Calu3 (cell line): Measurements from ENCODE around the gene NNMT. TPM values are rescaled to one million over a fixed set of nuclear protein-coding genes. Genes with fewer than 3 reads are reported as not detected.

ENCODE experiments used
- BruUV-seq: library from RNA; stranded (reverse); fragments of 400-500 nt; replicated peaks from 2 replicates; lab custom pipeline; 2021; lab: Mats Ljungman, UMichigan
- CTCF ChIA-PET: fragments of 300-600 bp; sonication (Branson Sonifier 250); formaldehyde crosslinking; loops from one replicate; lab custom pipeline; 2022; ENCODE audit warnings: antibody characterized with exemption; lab: Charles Lee
- DNase-seq: peaks from one replicate; pipeline ENCODE4 v3.0.0; 2022
- H3K27ac Mint-ChIP-seq: one replicate; pipeline ENCODE4 v1.8.0; 2022; ENCODE audit warnings: mixed read lengths; ENCODE audit not compliant: unreplicated experiment
- H3K27me3 Mint-ChIP-seq: one replicate; pipeline ENCODE4 v1.8.0; 2022; ENCODE audit warnings: mixed read lengths; ENCODE audit not compliant: unreplicated experiment
- H3K36me3 Mint-ChIP-seq: one replicate; pipeline ENCODE4 v1.8.0; 2022; ENCODE audit warnings: mild to moderate bottlenecking, moderate library complexity, mixed read lengths; ENCODE audit not compliant: insufficient read depth, unreplicated experiment
- H3K4me1 Mint-ChIP-seq: one replicate; pipeline ENCODE4 v1.8.0; 2022; ENCODE audit warnings: mild to moderate bottlenecking, low read depth, mixed read lengths; ENCODE audit not compliant: unreplicated experiment
- H3K4me3 Mint-ChIP-seq: one replicate; pipeline ENCODE4 v1.8.0; 2022; ENCODE audit warnings: mild to moderate bottlenecking, low read depth, moderate library complexity, mixed read lengths; ENCODE audit not compliant: unreplicated experiment
- H3K9me3 Mint-ChIP-seq: one replicate; pipeline ENCODE4 v1.8.0; 2022; ENCODE audit warnings: low read depth, mixed read lengths; ENCODE audit not compliant: unreplicated experiment
- intact Hi-C: fragments of 100-400 bp; cut with micrococcal nuclease; formaldehyde crosslinking; loops from one replicate; pipeline ENCODE4 v1.10.0; 2022; ENCODE audit not compliant: unreplicated experiment
- total RNA-seq: library from RNA; stranded (reverse); gene quantifications from 2 replicates; pipeline ENCODE4 v1.2.3, GENCODE V29; 2022
- TF ChIP-seq, protein P1 (sequence below): fragments of 200-600 bp; IDR thresholded peaks from one replicate; pipeline ENCODE4 v1.8.0; 2022; ENCODE audit warnings: antibody characterized with exemption; ENCODE audit not compliant: unreplicated experiment

NNMT gene
- total RNA-seq, 1 experiment from 2014 or later = 116 TPM

DNA sequence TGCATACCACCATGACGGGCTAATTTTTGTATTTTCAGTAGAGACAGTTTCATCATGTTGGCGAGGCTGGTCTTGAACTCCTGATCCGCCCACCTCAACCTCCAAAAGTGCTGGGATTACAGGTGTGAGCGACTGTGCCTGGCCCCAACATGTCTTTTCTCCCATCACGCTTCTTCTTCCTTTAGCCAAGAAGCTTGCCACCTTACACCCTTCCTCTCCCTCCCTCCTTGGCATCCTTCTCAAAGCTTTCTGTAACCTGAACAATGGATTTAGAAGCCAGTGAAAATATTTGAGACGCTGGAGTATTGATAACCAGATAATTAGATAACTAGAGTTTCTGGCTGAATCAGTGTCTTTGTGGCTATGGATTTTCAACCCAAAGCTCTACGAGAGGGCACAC lies 11.3 kb upstream of the NNMT start:
- Mint-ChIP-seq H3K27ac (no peak overlapping the region), H3K4me3 (no peak overlapping the region), H3K36me3 (no peaks in the 10 kb centered on the region), H3K27me3 (no peaks in the 10 kb centered on the region), H3K4me1 (peaks cover 68% of the 10 kb centered on the region), H3K9me3 (no peaks in the 10 kb centered on the region)
- no TSS peak for BruUV-seq
- intact Hi-C loops = loop anchor here (5.0 kb wide), 2 partner anchors 32 to 112 kb away; no protein-coding TSS in a partner anchor
- CTCF ChIA-PET = no interaction called here
- TF ChIP-seq, protein P1, sequence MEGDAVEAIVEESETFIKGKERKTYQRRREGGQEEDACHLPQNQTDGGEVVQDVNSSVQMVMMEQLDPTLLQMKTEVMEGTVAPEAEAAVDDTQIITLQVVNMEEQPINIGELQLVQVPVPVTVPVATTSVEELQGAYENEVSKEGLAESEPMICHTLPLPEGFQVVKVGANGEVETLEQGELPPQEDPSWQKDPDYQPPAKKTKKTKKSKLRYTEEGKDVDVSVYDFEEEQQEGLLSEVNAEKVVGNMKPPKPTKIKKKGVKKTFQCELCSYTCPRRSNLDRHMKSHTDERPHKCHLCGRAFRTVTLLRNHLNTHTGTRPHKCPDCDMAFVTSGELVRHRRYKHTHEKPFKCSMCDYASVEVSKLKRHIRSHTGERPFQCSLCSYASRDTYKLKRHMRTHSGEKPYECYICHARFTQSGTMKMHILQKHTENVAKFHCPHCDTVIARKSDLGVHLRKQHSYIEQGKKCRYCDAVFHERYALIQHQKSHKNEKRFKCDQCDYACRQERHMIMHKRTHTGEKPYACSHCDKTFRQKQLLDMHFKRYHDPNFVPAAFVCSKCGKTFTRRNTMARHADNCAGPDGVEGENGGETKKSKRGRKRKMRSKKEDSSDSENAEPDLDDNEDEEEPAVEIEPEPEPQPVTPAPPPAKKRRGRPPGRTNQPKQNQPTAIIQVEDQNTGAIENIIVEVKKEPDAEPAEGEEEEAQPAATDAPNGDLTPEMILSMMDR = no peak
- DNase-seq = no peak

- peak overlapping the region; percentile 87 for H3K27ac Mint-ChIP-seq
- no peaks in the 10 kb centered on the region for H3K27me3 Mint-ChIP-seq
- H3K9me3 Mint-ChIP-seq = no peaks in the 10 kb centered on the region
- TF ChIP-seq, protein P1 = no peak
- intact Hi-C loops = no loop called here
- H3K36me3 Mint-ChIP-seq = no peaks in the 10 kb centered on the region
- DNase-seq = no peak
- BruUV-seq = no TSS peak
- H3K4me3 Mint-ChIP-seq = no peak overlapping the region
- H3K4me1 Mint-ChIP-seq = peaks cover 68% of the 10 kb centered on the region
- CTCF ChIA-PET = no interaction called here
Measured at GRCh38 chr11:114285599-114285998, 10.6 kb upstream of the NNMT start.

GRCh38 chr11:114286229-114286628 lies 10.0 kb upstream of the NNMT start:
- H3K4me1 Mint-ChIP-seq = peaks cover 68% of the 10 kb centered on the region
- no TSS peak for BruUV-seq
- no peaks in the 10 kb centered on the region for H3K27me3 Mint-ChIP-seq
- CTCF ChIA-PET = no interaction called here
- intact Hi-C loops = no loop called here
- no peak for DNase-seq
- no peaks in the 10 kb centered on the region for H3K9me3 Mint-ChIP-seq
- TF ChIP-seq, protein P1 = no peak
- H3K27ac Mint-ChIP-seq = no peak overlapping the region
- H3K4me3 Mint-ChIP-seq = no peak overlapping the region
- no peaks in the 10 kb centered on the region for H3K36me3 Mint-ChIP-seq

GRCh38 chr11:114287154-114287553 lies 9.0 kb upstream of the NNMT start:
- Mint-ChIP-seq H3K27ac (no peak overlapping the region), H3K4me3 (no peak overlapping the region)
- CTCF ChIA-PET = no interaction called here

More at GRCh38 chr11:114287154-114287553, 9.0 kb upstream of the NNMT start:
- peaks cover 64% of the 10 kb centered on the region for H3K4me1 Mint-ChIP-seq
- intact Hi-C loops = no loop called here
- no peak for DNase-seq
- no peaks in the 10 kb centered on the region for H3K9me3 Mint-ChIP-seq
- TF ChIP-seq, protein P1 = no peak
- no peaks in the 10 kb centered on the region for H3K27me3 Mint-ChIP-seq
- BruUV-seq = no TSS peak
- no peaks in the 10 kb centered on the region for H3K36me3 Mint-ChIP-seq
